GM18907 (cell line): ENCODE results near the gene CMPK2.
A peak's percentile ranks its signal among the peaks of the same experiment; 100 is the strongest.
"Not testable (repeated sequence)": the region's sequence is repeated elsewhere in the genome, so short reads cannot be mapped to it uniquely, and the experiment has no call there.

ENCODE experiments used
- ATAC-seq: cut with Tn5 transposase; IDR thresholded peaks from one replicate; pipeline ENCODE4 v1.9.1; 2021; ENCODE audit warnings: mild to moderate bottlenecking, moderate library complexity; ENCODE audit not compliant: unreplicated experiment

CMPK2 gene

GRCh38 chr2:6865346-6866274 lies at the start of gene CMPK2:
CMPK2 (minus strand) TSS chr2:6865907; CDS start chr2:6865696, 211 bp downstream.
- ATAC-seq = peak; percentile 82

- no peak for ATAC-seq
Measured at GRCh38 chr2:6915399-6915798, 49.7 kb upstream of the CMPK2 start.

GRCh38 chr2:6914828-6915227 lies 49.1 kb upstream of the CMPK2 start:
- no peak for ATAC-seq

- ATAC-seq = no peak
Measured at GRCh38 chr2:6913415-6914157, 47.9 kb upstream of the CMPK2 start.

GRCh38 chr2:6911721-6912120 lies 46.0 kb upstream of the CMPK2 start:
- no peak for ATAC-seq

GRCh38 chr2:6909431-6910385 lies 44.0 kb upstream of the CMPK2 start:
- ATAC-seq = peak; percentile 99

- no peak for ATAC-seq
Measured at GRCh38 chr2:6908291-6908690, 42.6 kb upstream of the CMPK2 start.

GRCh38 chr2:6906165-6906741 lies 40.5 kb upstream of the CMPK2 start:
- no peak for ATAC-seq

- ATAC-seq = no peak
Measured at GRCh38 chr2:6905668-6906067, 40.0 kb upstream of the CMPK2 start.

GRCh38 chr2:6902581-6902980 lies 36.9 kb upstream of the CMPK2 start:
- ATAC-seq = not testable (repeated sequence)

- no peak for ATAC-seq
Measured at GRCh38 chr2:6896930-6897759, 31.4 kb upstream of the CMPK2 start.

GRCh38 chr2:6893876-6894482 lies 28.3 kb upstream of the CMPK2 start:
- ATAC-seq = no peak

- ATAC-seq = no peak
Measured at GRCh38 chr2:6888724-6889123, 23.0 kb upstream of the CMPK2 start.

- no peak for ATAC-seq
Measured at GRCh38 chr2:6887751-6888192, 22.1 kb upstream of the CMPK2 start.

- no peak for ATAC-seq
Measured at GRCh38 chr2:6885968-6886367, 20.3 kb upstream of the CMPK2 start.

GRCh38 chr2:6885551-6885950 lies 19.8 kb upstream of the CMPK2 start:
- ATAC-seq = no peak

GRCh38 chr2:6883448-6884122 lies 17.9 kb upstream of the CMPK2 start:
- ATAC-seq = no peak

GRCh38 chr2:6881516-6881915 lies 15.8 kb upstream of the CMPK2 start:
- no peak for ATAC-seq

GRCh38 chr2:6881046-6881445 lies 15.3 kb upstream of the CMPK2 start:
- ATAC-seq = no peak
